Psoas muscle (tissue), 8 donors: ENCODE measurements around the gene MYL1. TPM values are rescaled to one million over a fixed set of nuclear protein-coding genes. Genes with fewer than 3 reads are reported as not detected.

Experiments used
- ATAC-seq, 4 donors: fragments of 200-7000 bp; cut with Tn5 transposase; one replicate each; pipeline ENCODE4 v1.9.1; 2020; ENCODE audit warnings: moderate library complexity in 3 of 4, mild to moderate bottlenecking in 2 of 4
- DNase-seq, 2 donors: peaks; one replicate each; pipeline ENCODE4 v3.0.0-alpha.2; 2020
- H3K27ac ChIP-seq: fragments of 200-600 bp; one replicate; pipeline ENCODE4 v1.8.0; 2022
- H3K27me3 ChIP-seq, 3 donors: fragments of 200-600 bp in 1 of 3; one replicate each; pipeline versions ENCODE4 v1.6.1 to v1.8.0; 2013 to 2022; ENCODE audit warnings: low read length in 2 of 3, mild to moderate bottlenecking in 2 of 3, moderate library complexity in 1 of 3; ENCODE audit not compliant: insufficient read depth in 3 of 3
- H3K36me3 ChIP-seq, 2 donors: fragments of 200-600 bp in 1 of 2; one replicate each; pipeline versions ENCODE4 v1.6.1 to v1.8.0; 2013 to 2022; ENCODE audit warnings: low read depth in 1 of 2, mild to moderate bottlenecking in 1 of 2, moderate library complexity in 1 of 2; ENCODE audit not compliant: insufficient read depth in 1 of 2
- H3K4me1 ChIP-seq: fragments of 200-600 bp; one replicate; pipeline ENCODE4 v1.8.0; 2022
- H3K4me3 ChIP-seq: fragments of 200-600 bp; one replicate; pipeline ENCODE4 v1.8.0; 2022; ENCODE audit warnings: mild to moderate bottlenecking
- H3K9me3 ChIP-seq: fragments of 200-600 bp; one replicate; pipeline ENCODE4 v1.8.0; 2022
- CTCF ChIP-seq: fragments of 200-600 bp; IDR thresholded peaks from one replicate; pipeline ENCODE4 v1.8.0; 2022; ENCODE audit warnings: antibody characterized with exemption
- WGBS, 3 donors: extraction: QIAGEN DNeasy Blood & Tissue Kit; methylation state at CpG; one replicate each; pipeline versions ENCODE4 v1.1.6 to v1.1.7; 2013; 5-methylcytosine and 5-hydroxymethylcytosine counted together
- intact Hi-C, 2 donors: fragments of 100-400 bp; cut with DNase I; formaldehyde crosslinking; loops; one replicate each; pipeline versions ENCODE4 v1.11.0 to v1.14.2; 2022
- long read RNA-seq, 2 donors: library from polyadenylated mRNA; unstranded; transcript quantifications; one replicate each; pipeline ENCODE4 v2.0.0, GENCODE V29; 2021
- polyA plus RNA-seq, 3 donors: library from polyadenylated mRNA; stranded (reverse); fragments of 200-250 nt; gene quantifications; one replicate each; pipeline ENCODE4 v1.2.3, GENCODE V29; 2013
- total RNA-seq, 4 donors: library from RNA; stranded (reverse); fragmentation: NEBNext Ultra II Directional in 2 of 4; extraction: Animal tissue kit (Norgen Biotek cat#: 25700) in 2 of 4; gene quantifications; one replicate each; pipeline versions ENCODE4 v1.2.1 to v1.2.4, GENCODE V29; 2021 to 2023
- donor health status: healthy with polysubstance abuse.
- donor health status: DM: no; HTN: no; CAD: no; lungs with moderate emphysema.
- donor health status: Bipolar disorder and iron deficiency.
- donor health status: healthy.
- donor health status: DM: yes; HTN: yes; CAD: no.
- donor health status: DM: no; HTN: no; CAD: no.
- donor health status: DM: no; HTN: no; CAD: no.
- donor health status: DM: yes; HTN: yes; CAD: no.

The MYL1 gene
- total RNA-seq: 1,000 to 10,000 TPM; 2,801 to 9,971 (median 3,746) TPM
- 1,000 to 10,000 TPM; 2,439 to 6,609 (median 5,589) TPM for polyA plus RNA-seq
- long read RNA-seq, donor 1, transcript MYL1-202 (7 exons, 1,065 nt): minor isoform, 592 of 1,296 reads
- long read RNA-seq, donor 1, transcript MYL1-201 (7 exons, 870 nt): major isoform, 635 of 1,296 reads
- long read RNA-seq, donor 1, partial matches to known transcripts: 51 of 1,296 reads
- long read RNA-seq, donor 1, other reads (novel, unspliced or antisense): 18 of 1,296 reads
- long read RNA-seq, donor 2, transcript MYL1-202 (7 exons, 1,065 nt): minor isoform, 614 of 2,747 reads
- long read RNA-seq, donor 2, transcript MYL1-201 (7 exons, 870 nt): major isoform, 2,037 of 2,747 reads
- long read RNA-seq, donor 2, partial matches to known transcripts: 33 of 2,747 reads
- long read RNA-seq, donor 2, other reads (novel, unspliced or antisense): 63 of 2,747 reads

GRCh38 chr2:210315015-210315788 is at the start of gene MYL1:
Gene MYL1, minus strand, starts transcription at chr2:210315174. Its CDS starts 132 bp downstream, at chr2:210315042.
- 18 to 36% (median 27%) methylated on average over 5 of the region's 5 CpGs for WGBS, 3 donors
- H3K27ac ChIP-seq: peak within 1 kb of the TSS; percentile 85
- peaks cover 31% of the 10 kb centered on the region for H3K4me1 ChIP-seq
- ATAC-seq (peak; percentile 74 to 81 (median 78)), DNase-seq (no peak)
- peak within 1 kb of the TSS; percentile 65 for H3K4me3 ChIP-seq
- no peak for TF ChIP-seq CTCF
- intact Hi-C loops: no loop called here
- H3K27me3 ChIP-seq: no peaks in the 10 kb centered on the region
- no peaks in the 10 kb centered on the region for H3K9me3 ChIP-seq
- H3K36me3 ChIP-seq: no peaks in the 10 kb centered on the region

- intact Hi-C loops: no loop called here
- no peak for TF ChIP-seq CTCF
- ATAC-seq (no peak), DNase-seq (no peak)
- peaks cover 10% of the 10 kb centered on the region for H3K4me1 ChIP-seq
- no peaks in the 10 kb centered on the region for H3K9me3 ChIP-seq
- H3K36me3 ChIP-seq: no peaks in the 10 kb centered on the region
- no peak overlapping the region for H3K27ac ChIP-seq
- H3K4me3 ChIP-seq: no peak overlapping the region
- no peaks in the 10 kb centered on the region for H3K27me3 ChIP-seq
Measured at GRCh38 chr2:210363876-210364275, 48.9 kb upstream of the MYL1 start.

- Histone ChIP-seq H3K27me3 (no peaks in the 10 kb centered on the region), H3K4me1 (peaks cover 10% of the 10 kb centered on the region), H3K4me3 (no peak overlapping the region), H3K27ac (no peak overlapping the region), H3K9me3 (no peaks in the 10 kb centered on the region), H3K36me3 (no peaks in the 10 kb centered on the region)
- TF ChIP-seq CTCF: peak; percentile 47
- no peak for DNase-seq
- ATAC-seq: peak; percentile 36 to 70 (median 60)
- intact Hi-C loops: no loop called here
Measured at GRCh38 chr2:210363261-210363660, 48.3 kb upstream of the MYL1 start.

- 60 to 87% (median 65%) methylated on average over 1 of the region's 1 CpG for WGBS, 3 donors
Measured at GRCh38 chr2:210360412-210360811, 45.4 kb upstream of the MYL1 start.

More at GRCh38 chr2:210360412-210360811, 45.4 kb upstream of the MYL1 start:
- intact Hi-C loops: no loop called here
- H3K9me3 ChIP-seq: no peaks in the 10 kb centered on the region
- ATAC-seq: no peak
- no peaks in the 10 kb centered on the region for H3K36me3 ChIP-seq
- H3K4me3 ChIP-seq: no peak overlapping the region
- DNase-seq: no peak
- H3K27ac ChIP-seq: no peak overlapping the region
- H3K27me3 ChIP-seq: no peaks in the 10 kb centered on the region
- TF ChIP-seq CTCF: no peak
- no peaks in the 10 kb centered on the region for H3K4me1 ChIP-seq
